ENCODE results near the gene GPR146.
A peak's percentile ranks its signal among the peaks of the same experiment; 100 is the strongest.
"Not testable (repeated sequence)": the region's sequence is repeated elsewhere in the genome, so short reads cannot be mapped to it uniquely, and the experiment has no call there.

The GPR146 gene

GRCh38 chr7:1073142-1073977 lies 29.0 kb downstream of the GPR146 start:
- no peak for DNase-seq

- DNase-seq, result not testable (repeated sequence)
These were observed 29.7 kb downstream of the GPR146 start for GRCh38 chr7:1074018-1074417.

- DNase-seq, result no peak
These were observed 30.5 kb downstream of the GPR146 start for GRCh38 chr7:1074593-1075431.

- peak in 17 of 51 donors; percentile 25 to 64 (median 47) for DNase-seq
These were observed 32.1 kb downstream of the GPR146 start for GRCh38 chr7:1076184-1077072.

GRCh38 chr7:1078519-1078918 lies 34.2 kb downstream of the GPR146 start:
- no peak for DNase-seq

- no peak for DNase-seq
These were observed 34.6 kb downstream of the GPR146 start for GRCh38 chr7:1078985-1079384.

- no peak for DNase-seq
These were observed 35.2 kb downstream of the GPR146 start for GRCh38 chr7:1079546-1079945.

GRCh38 chr7:1080252-1080920 lies 36.0 kb downstream of the GPR146 start:
- DNase-seq, result peak in 1 of 51 donors; percentile 34

- DNase-seq, result no peak
These were observed 36.5 kb downstream of the GPR146 start for GRCh38 chr7:1080921-1081255.

- DNase-seq, result no peak
These were observed 37.0 kb downstream of the GPR146 start for GRCh38 chr7:1081336-1081735.

- no peak for DNase-seq
These were observed 37.6 kb downstream of the GPR146 start for GRCh38 chr7:1081931-1082401.

- DNase-seq, result peak in 5 of 51 donors; percentile 6 to 41 (median 18)
These were observed 39.6 kb downstream of the GPR146 start for GRCh38 chr7:1083729-1084657.

- DNase-seq, result no peak
These were observed 40.9 kb downstream of the GPR146 start for GRCh38 chr7:1085266-1085665.

GRCh38 chr7:1085910-1086421 lies 41.6 kb downstream of the GPR146 start:
- DNase-seq, result no peak

- peak in 38 of 51 donors; percentile 11 to 76 (median 38) for DNase-seq
These were observed 42.5 kb downstream of the GPR146 start for GRCh38 chr7:1086588-1087464.

- DNase-seq, result no peak
These were observed 43.1 kb downstream of the GPR146 start for GRCh38 chr7:1087465-1087814.

- DNase-seq, result peak in 27 of 51 donors; percentile 8 to 65 (median 35)
These were observed 43.9 kb downstream of the GPR146 start, which contains the start of gene GPER1 for GRCh38 chr7:1087952-1088920. TSS of gene GPER1 (plus strand) at chr7:1088113. CDS start at chr7:1091729, 3,616 bp downstream.
